NT2/D1 (cell line): ENCODE results near the gene RHOH.

Experiments
- DNase-seq: peaks from one replicate; pipeline ENCODE4 v3.0.0-alpha.2; 2011; ENCODE audit warnings: low read depth, low spot score
- H3K27me3 ChIP-seq: 2 replicates; pipeline ENCODE4 v1.6.0; 2011; ENCODE audit warnings: mild to moderate bottlenecking; ENCODE audit not compliant: insufficient read length, insufficient read depth
- H3K36me3 ChIP-seq: 2 replicates; pipeline ENCODE4 v1.6.1; 2011; ENCODE audit warnings: mild to moderate bottlenecking, low read length, mixed read lengths; ENCODE audit not compliant: insufficient read depth, insufficient read length
- H3K4me1 ChIP-seq: 2 replicates; pipeline ENCODE4 v1.5.1; 2011; ENCODE audit not compliant: insufficient read depth, insufficient read length
- H3K4me3 ChIP-seq: 2 replicates; pipeline ENCODE4 v1.5.1; 2011; ENCODE audit warnings: low read depth; ENCODE audit not compliant: insufficient read length
- H3K9ac ChIP-seq: 2 replicates; pipeline ENCODE4 v1.6.0; 2011; ENCODE audit warnings: low read depth; ENCODE audit not compliant: insufficient read length
- H3K9me3 ChIP-seq: 2 replicates; pipeline ENCODE4 v1.5.1; 2011; ENCODE audit warnings: mild to moderate bottlenecking, low read length; ENCODE audit not compliant: insufficient read depth
- SUZ12 ChIP-seq: IDR thresholded peaks from 2 replicates; pipeline ENCODE4 v1.6.1; 2011; ENCODE audit not compliant: insufficient read length, insufficient read depth; ENCODE audit errors: extremely low read depth
- YY1 ChIP-seq: IDR thresholded peaks from 2 replicates; pipeline ENCODE4 v1.6.1; 2011; ENCODE audit not compliant: insufficient read length, insufficient read depth
- ZNF274 ChIP-seq: IDR thresholded peaks from 2 replicates; pipeline ENCODE4 v1.6.1; 2011; ENCODE audit warnings: mild to moderate bottlenecking, low read depth, low read length

Gene RHOH

GRCh38 chr4:40256817-40257216 is 60.0 kb downstream of the RHOH start:
- Histone ChIP-seq H3K9ac (no peak overlapping the region), H3K36me3 (no peaks in the 10 kb centered on the region), H3K9me3 (no peaks in the 10 kb centered on the region), H3K4me1 (no peaks in the 10 kb centered on the region), H3K27me3 (no peaks in the 10 kb centered on the region), H3K4me3 (no peak overlapping the region)
- no peak for TF ChIP-seq YY1
- no peak for TF ChIP-seq ZNF274
- TF ChIP-seq SUZ12 = no peak
- DNase-seq = no peak

GRCh38 chr4:40258627-40259026 is 61.8 kb downstream of the RHOH start:
- Histone ChIP-seq H3K9me3 (no peaks in the 10 kb centered on the region), H3K36me3 (no peaks in the 10 kb centered on the region), H3K27me3 (no peaks in the 10 kb centered on the region), H3K9ac (no peak overlapping the region), H3K4me1 (no peaks in the 10 kb centered on the region), H3K4me3 (no peak overlapping the region)
- DNase-seq = no peak
- TF ChIP-seq SUZ12 (no peak), ZNF274 (no peak), YY1 (no peak)

DNA sequence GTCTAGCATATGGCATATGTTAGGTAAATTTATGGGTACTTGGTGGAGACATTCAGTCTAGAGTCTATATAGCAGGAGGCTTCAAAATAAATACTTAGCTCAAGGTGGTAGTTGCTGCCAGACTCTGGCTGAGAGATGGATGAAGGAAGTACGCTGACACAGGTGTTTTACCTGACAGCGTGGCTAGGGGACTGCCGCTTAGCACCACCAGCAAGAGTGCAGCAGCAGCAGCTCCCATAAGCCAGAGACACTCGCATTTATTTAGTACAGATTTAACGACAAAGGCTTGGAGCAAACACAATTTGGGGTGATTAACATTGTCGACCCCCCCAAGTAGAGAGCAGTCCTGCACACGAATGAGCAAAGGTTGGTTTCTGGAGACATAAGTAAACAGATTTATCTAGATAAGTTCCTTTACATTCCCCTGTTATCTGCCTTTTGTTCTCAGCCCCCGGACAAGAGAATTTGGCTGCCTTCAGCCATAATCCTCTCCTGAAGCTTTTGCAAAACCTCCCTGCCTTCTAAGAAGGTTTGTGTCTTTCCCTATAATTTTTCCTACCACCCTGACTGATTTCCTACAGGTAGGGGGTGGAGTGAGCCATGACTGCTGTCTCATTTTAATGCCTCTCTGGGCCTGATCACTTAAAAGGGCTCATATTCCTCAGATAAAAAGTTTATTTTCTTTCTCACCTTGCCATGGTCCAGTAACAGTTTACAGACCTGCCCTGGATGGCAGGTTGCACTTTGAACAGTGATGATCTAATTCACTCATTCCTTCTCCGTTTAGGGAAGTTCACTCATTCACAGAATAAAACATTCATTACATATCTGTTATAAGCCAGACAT is 64.6 kb downstream of the RHOH start:
- Histone ChIP-seq H3K9me3 (no peaks in the 10 kb centered on the region), H3K27me3 (no peaks in the 10 kb centered on the region), H3K9ac (no peak overlapping the region), H3K4me3 (no peak overlapping the region), H3K36me3 (no peaks in the 10 kb centered on the region), H3K4me1 (no peaks in the 10 kb centered on the region)
- no peak for DNase-seq
- TF ChIP-seq YY1 (no peak), ZNF274 (no peak), SUZ12 (no peak)

DNA sequence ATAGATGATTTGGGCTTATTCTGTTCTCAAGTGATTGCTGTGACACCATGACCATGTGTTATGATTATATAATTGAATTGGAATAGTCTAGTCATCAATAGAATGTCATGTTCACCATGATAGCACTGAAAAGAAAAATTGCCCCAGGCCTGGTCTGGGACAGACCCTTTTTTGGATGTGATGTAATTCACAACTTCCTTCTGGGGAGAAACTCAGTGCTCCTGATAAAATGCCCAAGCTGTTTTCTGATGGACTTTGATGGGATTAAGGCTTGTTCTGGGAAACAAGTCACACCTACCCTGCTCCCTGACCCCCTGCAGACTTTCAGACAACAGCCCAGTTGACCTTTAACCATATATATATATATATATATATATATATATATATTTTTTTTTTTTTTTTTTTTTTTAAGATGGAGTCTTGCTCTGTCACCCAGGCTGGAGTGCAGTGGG is 65.3 kb downstream of the RHOH start:
- Histone ChIP-seq H3K4me1 (no peaks in the 10 kb centered on the region), H3K9ac (no peak overlapping the region), H3K9me3 (no peaks in the 10 kb centered on the region), H3K27me3 (no peaks in the 10 kb centered on the region), H3K4me3 (no peak overlapping the region), H3K36me3 (no peaks in the 10 kb centered on the region)
- TF ChIP-seq YY1 (no peak), SUZ12 (no peak), ZNF274 (no peak)
- no peak for DNase-seq

GRCh38 chr4:40262861-40263260 is 66.0 kb downstream of the RHOH start:
- H3K4me3 ChIP-seq = no peak overlapping the region
- no peaks in the 10 kb centered on the region for H3K36me3 ChIP-seq
- DNase-seq = no peak
- TF ChIP-seq SUZ12 = no peak
- no peak for TF ChIP-seq YY1
- no peak for TF ChIP-seq ZNF274
- no peaks in the 10 kb centered on the region for H3K9me3 ChIP-seq
- H3K9ac ChIP-seq = no peak overlapping the region
- no peaks in the 10 kb centered on the region for H3K27me3 ChIP-seq
- no peaks in the 10 kb centered on the region for H3K4me1 ChIP-seq

- H3K36me3 ChIP-seq = no peaks in the 10 kb centered on the region
- H3K9me3 ChIP-seq = no peaks in the 10 kb centered on the region
- H3K4me1 ChIP-seq = no peaks in the 10 kb centered on the region
- H3K9ac ChIP-seq = no peak overlapping the region
- DNase-seq = no peak
- no peaks in the 10 kb centered on the region for H3K27me3 ChIP-seq
- no peak overlapping the region for H3K4me3 ChIP-seq
- TF ChIP-seq ZNF274 = no peak
- TF ChIP-seq YY1 = no peak
- no peak for TF ChIP-seq SUZ12
Observed at GRCh38 chr4:40264497-40264896, 67.7 kb downstream of the RHOH start.

- DNase-seq = no peak
- Histone ChIP-seq H3K9me3 (no peaks in the 10 kb centered on the region), H3K9ac (no peak overlapping the region), H3K36me3 (no peaks in the 10 kb centered on the region), H3K27me3 (no peaks in the 10 kb centered on the region), H3K4me3 (no peak overlapping the region), H3K4me1 (no peaks in the 10 kb centered on the region)
- TF ChIP-seq YY1 = no peak
- TF ChIP-seq ZNF274 = no peak
- TF ChIP-seq SUZ12 = no peak
Observed at GRCh38 chr4:40264995-40265909, 68.4 kb downstream of the RHOH start.
